ENCODE measurements around the gene SPATA3. TPM values are rescaled to one million over a fixed set of nuclear protein-coding genes. Genes with fewer than 3 reads are reported as not detected.

Gene SPATA3
- total and polyA plus RNA-seq, 2 of the 13 experiments (the other 11 are each of a cell fraction or from before 2014, with no cell fraction given), result not detected

DNA sequence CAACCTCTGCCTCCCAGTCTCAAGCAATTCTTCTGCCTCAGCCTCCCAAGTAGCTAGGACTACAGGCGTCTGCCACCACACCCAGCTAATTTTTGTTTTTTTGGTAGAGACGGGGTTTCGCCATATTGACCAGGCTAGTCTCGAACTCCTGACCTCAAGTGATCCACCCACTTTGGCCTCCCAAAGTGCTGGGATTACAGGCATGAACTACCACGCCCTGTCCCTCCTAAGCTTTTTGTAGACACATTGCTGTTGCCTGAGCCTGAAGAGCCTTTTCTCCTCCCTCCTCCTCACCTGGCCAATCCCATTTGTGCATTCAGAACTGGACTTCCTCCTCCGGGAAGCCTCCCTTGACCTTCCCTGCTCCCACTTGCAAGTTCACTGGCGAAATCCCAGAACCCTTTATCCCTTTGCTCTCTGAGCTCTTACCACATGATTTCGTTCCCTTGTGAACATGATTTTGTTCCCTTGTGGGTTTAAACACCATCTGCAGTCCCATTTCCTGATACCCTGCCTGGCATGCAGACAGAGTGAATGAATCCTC, 44.0 kb downstream of the SPATA3 start (continued):
- TF ChIP-seq, protein P1, sequence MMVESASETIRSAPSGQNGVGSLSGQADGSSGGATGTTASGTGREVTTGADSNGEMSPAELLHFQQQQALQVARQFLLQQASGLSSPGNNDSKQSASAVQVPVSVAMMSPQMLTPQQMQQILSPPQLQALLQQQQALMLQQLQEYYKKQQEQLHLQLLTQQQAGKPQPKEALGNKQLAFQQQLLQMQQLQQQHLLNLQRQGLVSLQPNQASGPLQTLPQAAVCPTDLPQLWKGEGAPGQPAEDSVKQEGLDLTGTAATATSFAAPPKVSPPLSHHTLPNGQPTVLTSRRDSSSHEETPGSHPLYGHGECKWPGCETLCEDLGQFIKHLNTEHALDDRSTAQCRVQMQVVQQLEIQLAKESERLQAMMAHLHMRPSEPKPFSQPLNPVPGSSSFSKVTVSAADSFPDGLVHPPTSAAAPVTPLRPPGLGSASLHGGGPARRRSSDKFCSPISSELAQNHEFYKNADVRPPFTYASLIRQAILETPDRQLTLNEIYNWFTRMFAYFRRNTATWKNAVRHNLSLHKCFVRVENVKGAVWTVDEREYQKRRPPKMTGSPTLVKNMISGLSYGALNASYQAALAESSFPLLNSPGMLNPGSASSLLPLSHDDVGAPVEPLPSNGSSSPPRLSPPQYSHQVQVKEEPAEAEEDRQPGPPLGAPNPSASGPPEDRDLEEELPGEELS (CRISPR knock-in tag; IDR thresholded peaks at IDR 0.05), result peak; percentile 39; the same call in 1 of the 2 replicates
- TF ChIP-seq CBX1 (IDR thresholded peaks at IDR 0.05; ENCODE audit: low read depth), result peak; percentile 83
- no peak for TF ChIP-seq SNAI1 (CRISPR knock-in tag; IDR thresholded peaks at IDR 0.05; ENCODE audit: borderline replicate concordance)
- no peak for TF ChIP-seq ZNF879 (CRISPR knock-in tag; IDR thresholded peaks at IDR 0.05)
- TF ChIP-seq ARNTL (CRISPR knock-in tag; IDR thresholded peaks at IDR 0.05), result 0 out of 2 replicates have a peak, but pooled peaks have one; percentile 34
- no peak for TF ChIP-seq GLI4 (CRISPR knock-in tag; IDR thresholded peaks at IDR 0.05; ENCODE audit: borderline replicate concordance)
- no peak for TF ChIP-seq REL (CRISPR knock-in tag; conservative IDR thresholded peaks at IDR 0.05)
- no peak for TF ChIP-seq ZNF878 (CRISPR knock-in tag; IDR thresholded peaks at IDR 0.05)
- TF ChIP-seq, protein P2, sequence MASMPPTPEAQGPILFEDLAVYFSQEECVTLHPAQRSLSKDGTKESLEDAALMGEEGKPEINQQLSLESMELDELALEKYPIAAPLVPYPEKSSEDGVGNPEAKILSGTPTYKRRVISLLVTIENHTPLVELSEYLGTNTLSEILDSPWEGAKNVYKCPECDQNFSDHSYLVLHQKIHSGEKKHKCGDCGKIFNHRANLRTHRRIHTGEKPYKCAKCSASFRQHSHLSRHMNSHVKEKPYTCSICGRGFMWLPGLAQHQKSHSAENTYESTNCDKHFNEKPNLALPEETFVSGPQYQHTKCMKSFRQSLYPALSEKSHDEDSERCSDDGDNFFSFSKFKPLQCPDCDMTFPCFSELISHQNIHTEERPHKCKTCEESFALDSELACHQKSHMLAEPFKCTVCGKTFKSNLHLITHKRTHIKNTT (CRISPR knock-in tag; IDR thresholded peaks at IDR 0.05), result no peak
- no peak for TF ChIP-seq PRPF4 (IDR thresholded peaks at IDR 0.05; ENCODE audit: low read depth, low read length, poor library complexity, severe bottlenecking)
- TF ChIP-seq SALL1 (CRISPR knock-in tag; IDR thresholded peaks at IDR 0.05), result peak; percentile 71
- TF ChIP-seq ZNF691 (CRISPR knock-in tag; IDR thresholded peaks at IDR 0.05; ENCODE audit: borderline replicate concordance, low read depth), result no peak
- TF ChIP-seq, protein P3, sequence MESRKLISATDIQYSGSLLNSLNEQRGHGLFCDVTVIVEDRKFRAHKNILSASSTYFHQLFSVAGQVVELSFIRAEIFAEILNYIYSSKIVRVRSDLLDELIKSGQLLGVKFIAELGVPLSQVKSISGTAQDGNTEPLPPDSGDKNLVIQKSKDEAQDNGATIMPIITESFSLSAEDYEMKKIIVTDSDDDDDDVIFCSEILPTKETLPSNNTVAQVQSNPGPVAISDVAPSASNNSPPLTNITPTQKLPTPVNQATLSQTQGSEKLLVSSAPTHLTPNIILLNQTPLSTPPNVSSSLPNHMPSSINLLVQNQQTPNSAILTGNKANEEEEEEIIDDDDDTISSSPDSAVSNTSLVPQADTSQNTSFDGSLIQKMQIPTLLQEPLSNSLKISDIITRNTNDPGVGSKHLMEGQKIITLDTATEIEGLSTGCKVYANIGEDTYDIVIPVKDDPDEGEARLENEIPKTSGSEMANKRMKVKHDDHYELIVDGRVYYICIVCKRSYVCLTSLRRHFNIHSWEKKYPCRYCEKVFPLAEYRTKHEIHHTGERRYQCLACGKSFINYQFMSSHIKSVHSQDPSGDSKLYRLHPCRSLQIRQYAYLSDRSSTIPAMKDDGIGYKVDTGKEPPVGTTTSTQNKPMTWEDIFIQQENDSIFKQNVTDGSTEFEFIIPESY (CRISPR knock-in tag; IDR thresholded peaks at IDR 0.05), result no peak; the same call in 1 of the 2 replicates
- no peak for TF ChIP-seq ZNF18 (CRISPR knock-in tag; IDR thresholded peaks at IDR 0.05; ENCODE audit: insufficient replicate concordance)
- TF ChIP-seq ZNF138 (CRISPR knock-in tag; IDR thresholded peaks at IDR 0.05; ENCODE audit: low read depth), result no peak
- TF ChIP-seq ZBTB20 (CRISPR knock-in tag; IDR thresholded peaks at IDR 0.05; ENCODE audit: borderline replicate concordance, low read depth), result no peak
- no peak for TF ChIP-seq TRIM24 (CRISPR knock-in tag; IDR thresholded peaks at IDR 0.05)
- TF ChIP-seq NFYB (CRISPR knock-in tag; IDR thresholded peaks at IDR 0.05), result peak; percentile 52
- TF ChIP-seq IRF1 (CRISPR knock-in tag; IDR thresholded peaks at IDR 0.05; ENCODE audit: low read depth), result no peak
- no peak for TF ChIP-seq SP1 (IDR thresholded peaks at IDR 0.05)
- TF ChIP-seq SP1 (CRISPR knock-in tag; IDR thresholded peaks at IDR 0.05), result no peak
